Fibroblast of mammary gland (primary cell): ENCODE results near the gene STMN3.

Source experiments
- DNase-seq: peaks from one replicate; pipeline ENCODE4 v3.0.0-alpha.2; 2010; ENCODE audit warnings: low read depth
- H3K4me3 ChIP-seq: 2 replicates; pipeline ENCODE4 v1.5.1; 2011; ENCODE audit warnings: low read depth, mild to moderate bottlenecking, low read length, moderate library complexity; ENCODE audit not compliant: control insufficient read depth
- TF ChIP-seq, protein P1 (sequence below): conservative IDR thresholded peaks from 2 replicates; pipeline ENCODE4 v1.5.1; 2011; ENCODE audit warnings: low read depth, low read length, inconsistent platforms; ENCODE audit not compliant: control insufficient read depth, insufficient read depth

STMN3 gene

DNA sequence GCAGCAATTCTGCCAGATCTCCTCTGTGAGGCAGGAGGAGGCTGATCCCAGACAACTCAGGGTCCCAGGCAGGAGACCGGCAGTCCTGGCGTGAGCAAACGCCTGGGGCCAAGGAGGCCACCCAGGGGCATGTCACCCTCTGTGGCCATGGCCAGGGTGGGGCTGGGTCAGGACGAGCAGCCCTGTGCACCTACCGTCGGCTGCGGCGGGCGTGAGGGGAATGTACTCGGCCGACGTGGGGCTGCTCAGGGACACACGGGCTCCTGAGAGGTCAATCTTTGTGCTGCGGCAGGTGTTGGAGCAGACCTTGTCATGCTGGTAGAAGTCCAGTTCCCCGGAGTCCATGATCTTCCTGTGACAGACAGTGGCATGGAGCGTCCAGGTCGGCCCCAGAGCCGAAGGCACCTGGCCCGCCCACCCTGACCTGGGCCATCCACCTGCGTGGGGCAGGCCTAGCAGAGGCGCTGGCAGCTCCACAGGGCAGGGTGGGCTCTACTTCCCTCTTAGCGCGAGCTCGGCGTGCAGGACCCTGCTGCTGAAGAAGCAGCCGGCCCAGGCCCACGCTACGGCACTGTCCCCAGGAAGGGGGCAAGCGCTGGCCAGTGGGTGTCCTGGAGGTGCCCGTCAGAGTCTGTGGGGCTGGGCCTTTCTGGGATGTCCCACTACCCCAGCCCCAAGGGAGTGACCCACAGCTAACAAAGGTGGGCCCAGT is 57.7 kb downstream of the STMN3 start:
- no peak for DNase-seq
- TF ChIP-seq, protein P1, sequence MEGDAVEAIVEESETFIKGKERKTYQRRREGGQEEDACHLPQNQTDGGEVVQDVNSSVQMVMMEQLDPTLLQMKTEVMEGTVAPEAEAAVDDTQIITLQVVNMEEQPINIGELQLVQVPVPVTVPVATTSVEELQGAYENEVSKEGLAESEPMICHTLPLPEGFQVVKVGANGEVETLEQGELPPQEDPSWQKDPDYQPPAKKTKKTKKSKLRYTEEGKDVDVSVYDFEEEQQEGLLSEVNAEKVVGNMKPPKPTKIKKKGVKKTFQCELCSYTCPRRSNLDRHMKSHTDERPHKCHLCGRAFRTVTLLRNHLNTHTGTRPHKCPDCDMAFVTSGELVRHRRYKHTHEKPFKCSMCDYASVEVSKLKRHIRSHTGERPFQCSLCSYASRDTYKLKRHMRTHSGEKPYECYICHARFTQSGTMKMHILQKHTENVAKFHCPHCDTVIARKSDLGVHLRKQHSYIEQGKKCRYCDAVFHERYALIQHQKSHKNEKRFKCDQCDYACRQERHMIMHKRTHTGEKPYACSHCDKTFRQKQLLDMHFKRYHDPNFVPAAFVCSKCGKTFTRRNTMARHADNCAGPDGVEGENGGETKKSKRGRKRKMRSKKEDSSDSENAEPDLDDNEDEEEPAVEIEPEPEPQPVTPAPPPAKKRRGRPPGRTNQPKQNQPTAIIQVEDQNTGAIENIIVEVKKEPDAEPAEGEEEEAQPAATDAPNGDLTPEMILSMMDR, result no peak
- H3K4me3 ChIP-seq, result no peak overlapping the region

DNA sequence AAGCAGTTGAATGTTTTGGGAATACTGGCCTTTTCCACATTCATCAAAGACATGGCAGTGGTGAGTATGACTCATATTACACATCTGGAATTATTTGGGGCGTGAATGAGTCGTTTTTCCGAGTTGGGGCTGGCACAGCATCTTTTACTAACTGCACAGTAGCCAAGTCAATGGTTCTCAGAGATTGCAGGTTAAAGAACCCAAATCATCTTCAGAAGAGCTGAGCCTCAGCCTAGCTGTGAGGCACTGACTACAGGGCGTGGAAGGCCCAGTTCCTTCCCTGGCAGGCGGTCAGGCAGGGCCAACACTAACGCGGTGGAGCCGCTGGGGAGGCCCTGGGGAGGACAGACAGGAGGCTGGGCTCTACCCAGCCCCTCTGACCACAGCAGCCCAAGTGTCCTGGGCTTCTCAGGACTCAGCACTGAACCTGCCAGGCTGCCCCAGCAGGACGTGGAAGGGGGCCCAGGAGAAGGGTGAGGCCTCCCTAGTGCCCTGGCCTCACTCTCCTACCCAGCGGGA is 59.1 kb downstream of the STMN3 start:
- no peak overlapping the region for H3K4me3 ChIP-seq
- DNase-seq, result peak; percentile 94
- TF ChIP-seq, protein P1, result no peak

DNA sequence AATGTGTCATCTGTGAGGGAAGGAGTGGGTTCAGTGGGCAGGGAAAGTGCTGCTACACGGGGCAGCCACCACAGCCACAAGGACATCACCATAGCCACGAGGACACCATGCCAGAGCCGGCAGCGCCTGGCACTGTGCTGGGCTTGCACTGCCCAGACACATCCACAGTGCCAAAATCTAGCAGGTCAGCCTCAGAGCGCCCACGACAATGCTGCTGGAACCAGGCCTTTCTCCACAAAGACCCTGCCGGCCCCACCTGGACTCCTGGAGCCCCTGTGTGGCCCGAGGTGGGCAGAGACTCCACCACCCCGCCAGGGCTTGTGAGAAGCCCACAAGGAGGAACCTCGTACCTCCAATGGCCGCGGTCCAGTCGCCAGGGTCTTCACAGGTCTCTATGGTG is 60.6 kb downstream of the STMN3 start:
- no peak overlapping the region for H3K4me3 ChIP-seq
- TF ChIP-seq, protein P1, result no peak
- no peak for DNase-seq

DNA sequence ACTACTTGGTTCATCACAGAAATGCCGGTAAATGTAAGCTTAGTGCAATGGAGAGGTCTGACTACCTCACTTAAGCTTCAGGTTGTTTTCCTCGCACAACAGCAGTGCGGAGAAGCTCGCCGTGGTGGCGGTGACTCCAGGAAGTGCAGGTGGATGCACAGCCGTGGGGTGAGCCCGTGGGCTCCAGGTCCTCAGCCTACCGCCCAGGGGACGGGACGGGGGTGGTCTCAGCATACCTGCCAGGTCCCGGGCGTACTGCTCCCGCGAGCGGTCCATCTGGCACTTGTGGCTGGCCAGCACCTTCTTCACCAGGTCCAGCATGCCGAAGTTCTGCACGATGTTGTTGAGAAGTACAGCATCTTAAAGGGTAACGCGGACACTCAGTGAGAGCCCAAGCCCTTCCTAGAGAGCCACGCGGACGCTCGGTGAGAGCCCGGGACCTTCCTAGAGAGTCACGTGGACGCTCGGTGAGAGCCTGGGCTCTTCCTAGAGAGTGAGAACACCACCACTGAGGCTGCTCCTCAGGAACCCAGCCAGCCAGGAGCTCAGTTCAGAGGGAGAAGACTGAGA is 61.4 kb downstream of the STMN3 start:
- DNase-seq, result no peak
- no peak overlapping the region for H3K4me3 ChIP-seq
- TF ChIP-seq, protein P1, result no peak

DNA sequence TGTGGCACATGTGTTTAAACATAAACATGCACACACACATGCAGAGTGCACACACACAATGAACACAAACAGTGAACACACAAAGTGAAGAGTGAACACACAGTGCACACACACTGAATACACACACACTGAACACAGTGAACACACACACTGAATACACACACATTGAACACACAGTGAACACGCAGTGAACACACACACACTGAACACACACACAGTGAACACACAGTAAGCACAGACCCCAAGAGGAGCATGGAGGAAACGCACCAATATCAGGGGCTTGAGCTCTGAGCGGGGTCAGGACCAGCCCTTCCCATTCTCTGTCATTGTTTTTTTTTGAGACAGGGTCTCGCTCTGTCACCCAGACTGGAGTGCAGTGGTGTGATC is 62.1 kb downstream of the STMN3 start:
- TF ChIP-seq, protein P1, result no peak
- H3K4me3 ChIP-seq, result no peak overlapping the region
- no peak for DNase-seq

DNA sequence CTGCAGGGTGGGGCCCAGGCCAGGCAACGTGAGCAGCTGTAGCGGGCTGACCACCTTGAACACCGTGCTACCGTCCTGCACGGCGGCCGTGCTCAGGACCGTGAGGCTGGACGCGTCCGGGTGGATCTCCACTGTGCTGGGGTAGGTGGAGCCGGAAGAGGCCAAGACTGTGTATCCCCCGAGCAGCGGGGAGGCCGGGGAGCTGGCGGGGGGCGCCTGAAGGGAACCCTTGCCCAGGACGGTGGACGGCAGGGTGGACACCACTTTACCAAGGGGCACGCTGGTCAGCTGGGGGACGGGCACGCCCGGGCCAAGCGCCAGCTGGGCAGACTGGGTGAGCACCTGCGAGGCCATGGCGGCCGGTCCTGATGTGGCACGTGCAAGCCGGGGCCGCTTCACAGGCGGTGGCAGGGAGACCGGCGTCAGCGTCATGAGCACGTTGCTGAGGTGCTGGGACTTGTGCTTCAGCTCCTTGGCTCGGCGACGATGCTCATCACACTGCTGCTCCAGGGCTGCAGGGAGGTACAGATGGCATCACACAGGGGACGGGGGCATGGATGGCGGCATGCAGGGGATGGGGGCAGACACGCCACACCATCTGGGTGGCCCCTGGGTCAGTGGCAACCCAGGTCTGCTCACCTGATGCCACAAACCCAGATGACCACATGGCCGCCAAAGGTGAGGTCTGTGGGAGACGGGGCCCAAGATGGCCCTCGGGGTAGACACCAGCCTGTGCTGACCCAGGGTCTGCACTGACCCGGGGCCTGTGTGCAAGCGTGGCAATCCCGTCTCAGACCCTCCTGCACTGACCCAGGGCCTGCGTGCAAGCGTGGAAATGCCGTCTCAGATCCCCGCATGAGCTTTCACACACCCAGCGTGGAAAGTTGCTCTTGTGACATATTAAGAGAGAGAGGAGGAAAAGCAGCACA is 62.7 kb downstream of the STMN3 start:
- TF ChIP-seq, protein P1, result no peak
- no peak for DNase-seq
- H3K4me3 ChIP-seq, result no peak overlapping the region
